ENCODE data around the gene AMACR. TPM values are rescaled to one million over a fixed set of nuclear protein-coding genes. Genes with fewer than 3 reads are reported as not detected.
"Not testable (repeated sequence)": the region's sequence is repeated elsewhere in the genome, so short reads cannot be mapped to it uniquely, and the experiment has no call there.

Gene AMACR
- total and polyA plus RNA-seq, 10 of the 15 experiments (the other 5 are each of a cell fraction or from before 2014, with no cell fraction given) = 2.6 to 20.4 (median 10.4) TPM

GRCh38 chr5:34031117-34031516 is 23.3 kb upstream of the AMACR start:
- 63% methylated on average over 2 of the region's 2 CpGs for WGBS (ENCODE audit: insufficient coverage, insufficient replicate concordance, low lambda C conversion rate, missing lambda C conversion rate)
- Histone ChIP-seq H2AFZ (ENCODE audit: control insufficient read depth, low read depth, low read length) (no peak overlapping the region), H3K27ac (ENCODE audit: control insufficient read depth, insufficient read depth) (no peak overlapping the region), H3K27me3 (replicated peaks in 1 of 2; ENCODE audit: control insufficient read depth in 2 of 2, insufficient read depth in 2 of 2, low read length in 1 of 2) (no peaks in the 10 kb centered on the region), H3K4me1 (ENCODE audit: control insufficient read depth, insufficient read depth, low read length) (peaks cover 3% of the 10 kb centered on the region; the same call in 1 of the 2 replicates), H3K4me2 (ENCODE audit: control insufficient read depth, insufficient read depth) (no peak overlapping the region), H3K36me3 (ENCODE audit: control insufficient read depth in 2 of 2, insufficient read depth in 2 of 2, low read length in 1 of 2) (no peaks in the 10 kb centered on the region), H4K20me1 (ENCODE audit: control insufficient read depth, insufficient read depth) (no peaks in the 10 kb centered on the region), H3K4me3 (no peak overlapping the region), H3K9ac (ENCODE audit: control insufficient read depth, insufficient read depth, low read length) (no peak overlapping the region), H3K79me2 (ENCODE audit: control insufficient read depth, insufficient read depth, low read length) (no peaks in the 10 kb centered on the region), H3K9me3 (replicated peaks; ENCODE audit: control insufficient read depth, insufficient read depth, low read length) (no peaks in the 10 kb centered on the region)
- CTCF ChIA-PET = interaction anchor here (1.1 kb wide), 1 partner anchor 10 kb away, joined by 3 read pairs; no protein-coding TSS in a partner anchor
- no TSS peak for BruUV-seq (replicated peaks)
- SMC1A ChIA-PET (ENCODE audit: uncharacterized antibody, unreplicated experiment) = interaction anchor here (0.7 to 1.6 kb wide), 7 partner anchors 9 to 49 kb away, joined by 3 to 5 read pairs (median 3); no protein-coding TSS in a partner anchor
- ATAC-seq = no peak
- POLR2A ChIA-PET = interaction anchor here (0.7 to 1.7 kb wide), 2 partner anchors 11 to 23 kb away, joined by 4 to 5 read pairs; partner anchors contain the start of genes AMACR and C1QTNF3
- RAD21 ChIA-PET (ENCODE audit: unreplicated experiment) = interaction anchor here (0.9 to 1.4 kb wide), 2 partner anchors 16 to 23 kb away, joined by 3 read pairs; partner anchors contain the start of gene AMACR
- intact Hi-C loops (cut with micrococcal nuclease; ENCODE audit: unreplicated experiment) (no loop called here), in situ Hi-C loops (cut with MboI) (no loop called here)
- FAIRE-seq = no peak
- no peak for DNase-seq (ENCODE audit: low read depth, low spot score)
- TF ChIP-seq ZBTB40 (IDR thresholded peaks at IDR 0.05; ENCODE audit: borderline replicate concordance) (no peak), TARDBP (IDR thresholded peaks at IDR 0.05; ENCODE audit: borderline replicate concordance) (no peak), YBX1 (IDR thresholded peaks at IDR 0.05) (no peak), RBBP5 (conservative IDR thresholded peaks at IDR 0.05) (no peak), NFIC (IDR thresholded peaks at IDR 0.05; ENCODE audit: low read depth, low read length) (no peak), RCOR1 (conservative IDR thresholded peaks at IDR 0.05; ENCODE audit: low read depth, low read length) (no peak), SIX5 (IDR thresholded peaks at IDR 0.05; ENCODE audit: low read depth, low read length, severe bottlenecking) (no peak), PAX5 (IDR thresholded peaks at IDR 0.05; ENCODE audit: borderline replicate concordance, low read depth, low read length) (no peak)
- TF ChIP-seq, protein P1, sequence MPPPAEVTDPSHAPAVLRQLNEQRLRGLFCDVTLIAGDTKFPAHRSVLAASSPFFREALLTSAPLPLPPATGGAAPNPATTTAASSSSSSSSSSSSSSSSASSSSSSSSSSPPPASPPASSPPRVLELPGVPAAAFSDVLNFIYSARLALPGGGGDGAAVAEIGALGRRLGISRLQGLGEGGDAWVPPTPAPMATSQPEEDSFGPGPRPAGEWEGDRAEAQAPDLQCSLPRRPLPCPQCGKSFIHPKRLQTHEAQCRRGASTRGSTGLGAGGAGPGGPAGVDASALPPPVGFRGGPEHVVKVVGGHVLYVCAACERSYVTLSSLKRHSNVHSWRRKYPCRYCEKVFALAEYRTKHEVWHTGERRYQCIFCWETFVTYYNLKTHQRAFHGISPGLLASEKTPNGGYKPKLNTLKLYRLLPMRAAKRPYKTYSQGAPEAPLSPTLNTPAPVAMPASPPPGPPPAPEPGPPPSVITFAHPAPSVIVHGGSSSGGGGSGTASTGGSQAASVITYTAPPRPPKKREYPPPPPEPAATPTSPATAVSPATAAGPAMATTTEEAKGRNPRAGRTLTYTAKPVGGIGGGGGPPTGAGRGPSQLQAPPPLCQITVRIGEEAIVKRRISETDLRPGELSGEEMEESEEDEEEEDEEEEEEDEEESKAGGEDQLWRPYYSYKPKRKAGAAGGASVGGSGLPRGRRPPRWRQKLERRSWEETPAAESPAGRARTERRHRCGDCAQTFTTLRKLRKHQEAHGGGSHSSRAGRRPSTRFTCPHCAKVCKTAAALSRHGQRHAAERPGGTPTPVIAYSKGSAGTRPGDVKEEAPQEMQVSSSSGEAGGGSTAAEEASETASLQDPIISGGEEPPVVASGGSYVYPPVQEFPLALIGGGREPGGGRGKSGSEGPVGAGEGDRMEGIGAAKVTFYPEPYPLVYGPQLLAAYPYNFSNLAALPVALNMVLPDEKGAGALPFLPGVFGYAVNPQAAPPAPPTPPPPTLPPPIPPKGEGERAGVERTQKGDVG (CRISPR knock-in tag; IDR thresholded peaks at IDR 0.05) = no peak

DNA sequence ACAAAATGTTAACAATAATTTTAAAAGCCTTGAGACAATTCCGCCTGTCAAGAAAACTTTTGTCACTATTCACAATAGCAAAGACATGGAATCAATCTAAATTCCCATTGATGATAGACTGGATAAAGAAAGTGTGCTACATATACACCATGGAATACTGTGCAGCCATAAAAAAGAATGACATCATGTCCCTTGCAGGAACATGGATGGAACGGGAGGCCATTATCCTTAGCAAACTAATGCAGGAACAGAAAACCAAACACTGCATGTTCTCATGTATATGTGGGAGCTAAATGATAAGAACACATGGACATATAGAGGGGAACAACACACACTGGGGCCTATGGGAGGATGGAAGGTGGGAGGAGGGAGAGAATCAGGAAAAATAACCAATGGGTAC is 22.7 kb upstream of the AMACR start:
- ChIA-PET POLR2A (interaction anchor here (0.7 to 1.7 kb wide), 2 partner anchors 12 to 22 kb away, joined by 4 to 5 read pairs; partner anchors contain the start of genes AMACR and C1QTNF3), CTCF (interaction anchor here (1.1 kb wide), 1 partner anchor 10 kb away, joined by 3 read pairs; no protein-coding TSS in a partner anchor), SMC1A (ENCODE audit: uncharacterized antibody, unreplicated experiment) (interaction anchor here (1.1 to 1.6 kb wide), 3 partner anchors 10 to 50 kb away, joined by 3 to 5 read pairs (median 4); no protein-coding TSS in a partner anchor)
- in situ Hi-C loops (cut with MboI); BruUV-seq (replicated peaks); H3K4me1 ChIP-seq (ENCODE audit: control insufficient read depth, insufficient read depth, low read length); H2AFZ ChIP-seq (ENCODE audit: control insufficient read depth, low read depth, low read length); RAD21 ChIA-PET (ENCODE audit: unreplicated experiment); H3K27me3 ChIP-seq (replicated peaks in 1 of 2; ENCODE audit: control insufficient read depth in 2 of 2, insufficient read depth in 2 of 2, low read length in 1 of 2); intact Hi-C loops (cut with micrococcal nuclease; ENCODE audit: unreplicated experiment); H3K36me3 ChIP-seq (ENCODE audit: control insufficient read depth in 2 of 2, insufficient read depth in 2 of 2, low read length in 1 of 2); H3K9ac ChIP-seq (ENCODE audit: control insufficient read depth, insufficient read depth, low read length); H3K9me3 ChIP-seq (replicated peaks; ENCODE audit: control insufficient read depth, insufficient read depth, low read length); DNase-seq (ENCODE audit: low read depth, low spot score); H4K20me1 ChIP-seq (ENCODE audit: control insufficient read depth, insufficient read depth); H3K4me2 ChIP-seq (ENCODE audit: control insufficient read depth, insufficient read depth); H3K4me3 ChIP-seq; FAIRE-seq; H3K79me2 ChIP-seq (ENCODE audit: control insufficient read depth, insufficient read depth, low read length); ATAC-seq; H3K27ac ChIP-seq (ENCODE audit: control insufficient read depth, insufficient read depth): not testable (repeated sequence)
- 93% methylated on average over 2 of the region's 2 CpGs for WGBS (ENCODE audit: insufficient coverage, insufficient replicate concordance, low lambda C conversion rate, missing lambda C conversion rate)

All from GM12878 (cell line).